ENCODE data around the gene CCDC149.

CCDC149 gene

GRCh38 chr4:24837336-24837735, 75.5 kb downstream of the CCDC149 start:
- peaks cover 18% of the 10 kb centered on the region for H3K36me3 Mint-ChIP-seq (ENCODE audit: low read depth)
- no peak overlapping the region for H3K27ac Mint-ChIP-seq
- intact Hi-C loops (cut with micrococcal nuclease) = no loop called here
- no peaks in the 10 kb centered on the region for H3K4me1 Mint-ChIP-seq (ENCODE audit: low read depth)
- H3K9me3 Mint-ChIP-seq = no peaks in the 10 kb centered on the region
- H3K4me3 Mint-ChIP-seq = no peak overlapping the region
- no peaks in the 10 kb centered on the region for H3K27me3 Mint-ChIP-seq

DNA sequence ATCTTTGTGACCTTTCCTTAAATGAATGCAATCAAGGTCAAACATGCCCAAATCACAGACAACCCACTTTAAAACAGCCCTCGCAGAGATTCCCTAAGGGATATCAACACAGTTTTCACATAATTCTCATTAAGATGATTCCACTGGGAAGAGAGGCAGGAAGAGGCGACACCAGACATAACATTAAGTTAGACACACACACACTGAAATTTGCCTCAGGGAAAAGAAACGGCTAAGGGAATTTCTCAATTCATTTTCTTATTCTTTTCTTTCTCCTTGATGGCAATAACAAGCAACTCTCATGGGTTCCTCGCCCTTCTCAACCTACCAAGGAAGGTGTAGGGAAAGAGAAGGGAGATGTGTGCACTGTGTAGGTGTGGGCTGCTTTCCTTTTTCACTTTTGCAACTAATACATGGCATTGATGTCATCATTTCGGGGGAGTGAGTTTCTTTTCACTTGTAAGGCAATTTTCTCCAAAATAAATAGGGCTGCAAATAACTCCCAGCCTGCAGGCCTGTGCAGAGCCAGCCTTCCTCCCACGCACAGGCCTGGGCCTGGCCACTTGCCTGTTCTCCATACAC, 76.1 kb downstream of the CCDC149 start:
- H3K27ac Mint-ChIP-seq = no peak overlapping the region
- H3K27me3 Mint-ChIP-seq = no peaks in the 10 kb centered on the region
- H3K9me3 Mint-ChIP-seq = no peaks in the 10 kb centered on the region
- H3K4me3 Mint-ChIP-seq = no peak overlapping the region
- no peaks in the 10 kb centered on the region for H3K4me1 Mint-ChIP-seq (ENCODE audit: low read depth)
- intact Hi-C loops (cut with micrococcal nuclease) = no loop called here
- peaks cover 18% of the 10 kb centered on the region for H3K36me3 Mint-ChIP-seq (ENCODE audit: low read depth)

- Mint-ChIP-seq H3K4me3 (no peak overlapping the region), H3K27me3 (no peaks in the 10 kb centered on the region), H3K27ac (no peak overlapping the region), H3K36me3 (ENCODE audit: low read depth) (peaks cover 22% of the 10 kb centered on the region), H3K4me1 (ENCODE audit: low read depth) (no peaks in the 10 kb centered on the region), H3K9me3 (no peaks in the 10 kb centered on the region)
- intact Hi-C loops (cut with micrococcal nuclease) = no loop called here
These were observed 77.1 kb downstream of the CCDC149 start for GRCh38 chr4:24835696-24836095.

DNA sequence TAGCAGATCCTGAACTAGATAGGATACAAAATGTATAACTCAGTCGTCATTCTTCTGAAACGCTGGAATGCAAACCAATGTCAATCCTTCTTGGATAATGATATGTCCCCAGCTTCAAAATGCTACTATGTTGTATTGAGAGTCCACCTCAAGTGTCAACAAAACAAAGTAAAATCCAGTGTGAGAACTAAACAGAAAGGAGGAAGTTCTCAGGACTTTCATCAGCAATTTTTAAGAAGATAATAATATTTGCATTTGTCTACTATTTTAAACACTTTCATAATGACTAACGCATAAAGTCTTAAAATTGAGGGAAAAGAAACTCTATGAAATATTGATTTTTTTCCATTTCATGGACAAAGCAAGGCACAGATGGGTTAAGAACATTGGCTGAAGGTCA, 81.2 kb downstream of the CCDC149 start:
- H3K9me3 Mint-ChIP-seq = no peaks in the 10 kb centered on the region
- intact Hi-C loops (cut with micrococcal nuclease) = no loop called here
- H3K4me1 Mint-ChIP-seq (ENCODE audit: low read depth) = no peaks in the 10 kb centered on the region
- H3K4me3 Mint-ChIP-seq = no peak overlapping the region
- H3K36me3 Mint-ChIP-seq (ENCODE audit: low read depth) = peaks cover 36% of the 10 kb centered on the region
- H3K27ac Mint-ChIP-seq = no peak overlapping the region
- no peaks in the 10 kb centered on the region for H3K27me3 Mint-ChIP-seq

GRCh38 chr4:24824720-24825119, 88.1 kb downstream of the CCDC149 start:
- H3K36me3 Mint-ChIP-seq (ENCODE audit: low read depth) = peaks cover 29% of the 10 kb centered on the region
- H3K4me1 Mint-ChIP-seq (ENCODE audit: low read depth) = peaks cover 17% of the 10 kb centered on the region
- H3K9me3 Mint-ChIP-seq = no peaks in the 10 kb centered on the region
- no peaks in the 10 kb centered on the region for H3K27me3 Mint-ChIP-seq
- no peak overlapping the region for H3K27ac Mint-ChIP-seq
- intact Hi-C loops (cut with micrococcal nuclease) = no loop called here
- no peak overlapping the region for H3K4me3 Mint-ChIP-seq

GRCh38 chr4:24820541-24820940, 92.3 kb downstream of the CCDC149 start:
- Mint-ChIP-seq H3K9me3 (no peaks in the 10 kb centered on the region), H3K4me3 (no peak overlapping the region), H3K4me1 (ENCODE audit: low read depth) (peaks cover 22% of the 10 kb centered on the region), H3K27me3 (no peaks in the 10 kb centered on the region), H3K27ac (no peak overlapping the region), H3K36me3 (ENCODE audit: low read depth) (peaks cover 45% of the 10 kb centered on the region)
- intact Hi-C loops (cut with micrococcal nuclease) = no loop called here

- intact Hi-C loops (cut with micrococcal nuclease) = no loop called here
- Mint-ChIP-seq H3K4me3 (no peak overlapping the region), H3K9me3 (peaks cover 9% of the 10 kb centered on the region), H3K27ac (no peak overlapping the region), H3K27me3 (no peaks in the 10 kb centered on the region), H3K4me1 (ENCODE audit: low read depth) (peaks cover 22% of the 10 kb centered on the region), H3K36me3 (ENCODE audit: low read depth) (peaks cover 50% of the 10 kb centered on the region)
These were observed 96.0 kb downstream of the CCDC149 start for GRCh38 chr4:24816797-24817196.

DNA sequence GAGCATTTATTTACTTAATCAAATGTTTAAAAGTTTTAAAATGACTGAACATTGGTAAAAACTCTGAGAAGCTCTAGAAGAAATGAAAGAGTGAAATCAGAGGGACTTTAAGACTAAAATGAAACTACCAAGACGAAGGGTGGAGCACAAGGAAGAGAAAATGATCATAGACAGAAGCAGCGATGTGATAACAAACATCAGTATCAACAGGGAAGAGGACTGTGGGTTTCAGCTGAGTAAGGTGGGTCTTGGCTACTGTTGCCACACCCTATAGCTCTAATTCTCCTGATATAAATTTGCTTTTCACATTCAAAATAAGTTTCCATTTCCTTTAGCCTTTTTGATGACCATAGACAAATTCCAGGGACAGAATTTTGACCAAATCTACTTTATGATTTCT, 99.1 kb downstream of the CCDC149 start:
- peaks cover 31% of the 10 kb centered on the region for H3K36me3 Mint-ChIP-seq (ENCODE audit: low read depth)
- no peak overlapping the region for H3K27ac Mint-ChIP-seq
- peaks cover 5% of the 10 kb centered on the region for H3K4me1 Mint-ChIP-seq (ENCODE audit: low read depth)
- intact Hi-C loops (cut with micrococcal nuclease) = no loop called here
- H3K9me3 Mint-ChIP-seq = peaks cover 9% of the 10 kb centered on the region
- H3K4me3 Mint-ChIP-seq = no peak overlapping the region
- no peaks in the 10 kb centered on the region for H3K27me3 Mint-ChIP-seq

DNA sequence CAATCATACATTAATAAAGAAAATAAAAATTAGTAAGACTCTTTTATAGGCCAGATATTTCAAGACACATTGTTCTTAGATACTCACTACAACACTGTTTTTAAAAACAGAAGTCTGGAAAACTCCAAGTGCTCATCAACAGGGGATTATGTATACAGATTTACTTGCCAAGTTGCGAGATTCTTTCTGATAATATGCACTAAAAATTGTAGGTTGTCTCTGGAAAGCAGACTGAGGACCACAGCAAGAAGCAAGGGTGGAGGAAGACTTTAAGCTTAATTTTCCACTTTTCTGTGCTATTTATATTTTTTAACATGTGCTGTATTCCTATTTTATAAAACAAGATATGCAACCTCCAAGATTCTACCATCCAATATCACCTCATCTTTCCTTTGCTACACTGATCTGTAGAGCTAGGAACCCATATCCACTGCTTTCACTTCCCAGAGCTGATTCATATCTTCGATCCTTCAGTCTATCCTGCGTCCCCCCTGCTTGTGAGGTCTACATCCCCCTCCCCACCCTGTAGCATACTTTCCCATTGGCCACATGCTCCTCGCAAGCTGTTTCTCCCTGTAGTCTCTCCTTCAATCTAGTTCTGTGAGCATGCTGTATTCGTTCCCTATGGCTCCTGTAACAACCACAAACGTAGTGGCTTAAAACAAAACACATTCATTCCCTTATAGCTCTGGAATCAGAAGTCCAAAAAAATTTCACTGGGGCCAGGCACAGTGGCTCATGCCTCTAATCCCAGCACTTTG, 101.8 kb downstream of the CCDC149 start:
- H3K27me3 Mint-ChIP-seq = no peaks in the 10 kb centered on the region
- intact Hi-C loops (cut with micrococcal nuclease) = no loop called here
- H3K27ac Mint-ChIP-seq = no peak overlapping the region
- H3K9me3 Mint-ChIP-seq = peaks cover 9% of the 10 kb centered on the region
- H3K4me1 Mint-ChIP-seq (ENCODE audit: low read depth) = no peaks in the 10 kb centered on the region
- H3K4me3 Mint-ChIP-seq = no peak overlapping the region
- H3K36me3 Mint-ChIP-seq (ENCODE audit: low read depth) = peaks cover 30% of the 10 kb centered on the region

DNA sequence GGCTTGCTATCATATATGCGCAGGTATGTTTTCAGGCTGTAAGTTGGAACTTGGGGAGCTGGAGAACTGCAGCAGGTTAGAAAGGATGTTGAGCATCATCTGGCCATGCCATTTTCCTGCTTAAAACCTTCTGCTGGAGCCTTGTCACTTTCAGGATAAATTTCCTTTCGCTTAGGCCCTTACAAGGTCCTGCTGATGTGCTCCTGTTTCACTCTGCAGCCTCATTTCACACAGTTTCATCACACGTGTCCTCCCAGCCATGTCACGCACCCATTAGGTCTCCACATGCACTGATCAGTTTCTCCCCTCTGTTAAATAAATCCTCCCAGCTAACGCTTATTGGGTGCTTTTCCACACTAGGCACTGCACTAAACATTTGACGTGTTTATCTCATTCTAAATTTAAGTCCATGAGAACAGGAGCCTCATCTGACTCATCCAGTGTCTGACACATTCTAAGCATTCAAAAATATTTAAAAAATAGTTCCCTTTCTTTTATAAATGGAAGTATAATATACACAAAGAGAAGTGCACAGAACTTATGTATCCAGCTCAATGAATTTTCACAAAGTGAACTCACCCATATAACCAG, 102.9 kb downstream of the CCDC149 start:
- H3K27ac Mint-ChIP-seq = no peak overlapping the region
- peaks cover 30% of the 10 kb centered on the region for H3K36me3 Mint-ChIP-seq (ENCODE audit: low read depth)
- H3K4me1 Mint-ChIP-seq (ENCODE audit: low read depth) = no peaks in the 10 kb centered on the region
- H3K27me3 Mint-ChIP-seq = no peaks in the 10 kb centered on the region
- H3K9me3 Mint-ChIP-seq = peaks cover 9% of the 10 kb centered on the region
- no peak overlapping the region for H3K4me3 Mint-ChIP-seq
- intact Hi-C loops (cut with micrococcal nuclease) = no loop called here

GRCh38 chr4:24809376-24809775, 103.5 kb downstream of the CCDC149 start:
- H3K27me3 Mint-ChIP-seq = no peaks in the 10 kb centered on the region
- peaks cover 9% of the 10 kb centered on the region for H3K9me3 Mint-ChIP-seq
- H3K4me1 Mint-ChIP-seq (ENCODE audit: low read depth) = no peaks in the 10 kb centered on the region
- intact Hi-C loops (cut with micrococcal nuclease) = no loop called here
- no peak overlapping the region for H3K27ac Mint-ChIP-seq
- H3K36me3 Mint-ChIP-seq (ENCODE audit: low read depth) = peaks cover 30% of the 10 kb centered on the region
- no peak overlapping the region for H3K4me3 Mint-ChIP-seq

DNA sequence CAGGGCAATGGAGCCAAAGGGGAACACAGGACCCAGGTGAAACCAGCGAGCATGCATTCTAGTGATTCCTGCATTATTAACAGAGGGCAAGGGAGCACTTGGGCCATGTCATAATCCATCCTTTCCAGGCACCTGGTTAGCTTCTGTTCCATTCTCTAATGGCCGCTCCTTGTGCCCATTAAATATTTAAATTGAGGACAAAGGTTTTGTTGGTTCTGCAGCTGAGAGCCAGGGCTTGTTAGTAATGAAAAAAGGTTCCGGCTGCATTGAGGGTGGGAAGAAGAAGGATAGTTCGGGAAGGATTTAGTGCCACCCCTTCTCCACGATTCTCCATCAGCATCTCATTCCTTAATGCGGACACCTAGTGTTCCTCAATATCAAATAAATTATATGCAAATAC, 103.9 kb downstream of the CCDC149 start:
- intact Hi-C loops (cut with micrococcal nuclease) = no loop called here
- Mint-ChIP-seq H3K27ac (no peak overlapping the region), H3K36me3 (ENCODE audit: low read depth) (peaks cover 30% of the 10 kb centered on the region)

DNA sequence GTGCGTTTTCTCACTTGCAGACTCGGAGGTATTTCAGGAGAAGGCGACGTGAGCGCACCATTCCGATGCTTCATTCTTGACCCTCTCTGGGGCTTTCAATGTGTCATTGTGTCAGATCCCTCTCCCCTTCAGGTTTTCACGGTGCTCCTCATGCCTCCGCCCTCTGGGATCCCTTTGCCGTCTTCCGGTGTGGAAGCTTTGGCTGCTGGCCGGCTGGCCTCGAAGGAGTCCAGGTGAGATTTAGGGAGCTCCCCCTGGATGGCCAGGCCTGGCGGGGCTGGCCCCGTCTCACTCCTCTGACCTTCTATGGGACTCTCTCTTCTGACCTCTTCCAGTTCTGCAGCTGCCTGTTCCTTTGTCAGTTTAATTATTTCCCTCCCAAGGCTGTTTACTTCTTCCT, 104.6 kb downstream of the CCDC149 start:
- intact Hi-C loops (cut with micrococcal nuclease) = no loop called here
- Mint-ChIP-seq H3K27me3 (no peaks in the 10 kb centered on the region), H3K9me3 (peaks cover 9% of the 10 kb centered on the region), H3K36me3 (ENCODE audit: low read depth) (peaks cover 30% of the 10 kb centered on the region), H3K4me3 (no peak overlapping the region), H3K27ac (no peak overlapping the region), H3K4me1 (ENCODE audit: low read depth) (no peaks in the 10 kb centered on the region)

More for the DNA sequence above, 103.9 kb downstream of the CCDC149 start:
- no peak overlapping the region for H3K4me3 Mint-ChIP-seq
- H3K9me3 Mint-ChIP-seq = peaks cover 9% of the 10 kb centered on the region
- H3K27me3 Mint-ChIP-seq = no peaks in the 10 kb centered on the region
- no peaks in the 10 kb centered on the region for H3K4me1 Mint-ChIP-seq (ENCODE audit: low read depth)

DNA sequence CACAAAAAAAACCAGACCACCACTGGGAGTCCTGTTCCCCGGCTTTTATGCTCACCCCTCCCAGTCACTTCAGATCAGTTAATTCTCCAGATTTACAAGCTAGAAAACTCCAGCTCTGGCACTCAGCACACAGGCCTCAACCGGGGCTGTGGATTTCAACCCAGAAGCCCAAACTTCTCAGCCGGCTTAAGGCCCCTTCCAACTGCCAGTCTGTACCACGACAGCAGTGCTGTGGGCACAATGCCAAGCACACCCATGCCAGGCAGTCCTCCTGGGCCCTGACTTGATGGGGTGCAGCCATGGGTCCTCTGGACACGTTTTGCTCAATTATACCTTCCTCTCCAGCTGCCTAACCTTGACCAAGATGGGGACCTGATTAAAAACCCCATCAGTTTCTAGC, 105.2 kb downstream of the CCDC149 start:
- peaks cover 28% of the 10 kb centered on the region for H3K36me3 Mint-ChIP-seq (ENCODE audit: low read depth)
- H3K4me1 Mint-ChIP-seq (ENCODE audit: low read depth) = no peaks in the 10 kb centered on the region
- peaks cover 6% of the 10 kb centered on the region for H3K9me3 Mint-ChIP-seq
- no peak overlapping the region for H3K27ac Mint-ChIP-seq
- intact Hi-C loops (cut with micrococcal nuclease) = no loop called here
- H3K27me3 Mint-ChIP-seq = peaks cover 2% of the 10 kb centered on the region
- H3K4me3 Mint-ChIP-seq = no peak overlapping the region

Measured in dendritic cell treated with granulocyte-macrophage colony-stimulating factor and Interleukin-4, amounts not matched to agents 40 ng/mL and 50 ng/mL, for 4 days (primary cell).